ENCODE data around the gene LRRC74A.

DNA sequence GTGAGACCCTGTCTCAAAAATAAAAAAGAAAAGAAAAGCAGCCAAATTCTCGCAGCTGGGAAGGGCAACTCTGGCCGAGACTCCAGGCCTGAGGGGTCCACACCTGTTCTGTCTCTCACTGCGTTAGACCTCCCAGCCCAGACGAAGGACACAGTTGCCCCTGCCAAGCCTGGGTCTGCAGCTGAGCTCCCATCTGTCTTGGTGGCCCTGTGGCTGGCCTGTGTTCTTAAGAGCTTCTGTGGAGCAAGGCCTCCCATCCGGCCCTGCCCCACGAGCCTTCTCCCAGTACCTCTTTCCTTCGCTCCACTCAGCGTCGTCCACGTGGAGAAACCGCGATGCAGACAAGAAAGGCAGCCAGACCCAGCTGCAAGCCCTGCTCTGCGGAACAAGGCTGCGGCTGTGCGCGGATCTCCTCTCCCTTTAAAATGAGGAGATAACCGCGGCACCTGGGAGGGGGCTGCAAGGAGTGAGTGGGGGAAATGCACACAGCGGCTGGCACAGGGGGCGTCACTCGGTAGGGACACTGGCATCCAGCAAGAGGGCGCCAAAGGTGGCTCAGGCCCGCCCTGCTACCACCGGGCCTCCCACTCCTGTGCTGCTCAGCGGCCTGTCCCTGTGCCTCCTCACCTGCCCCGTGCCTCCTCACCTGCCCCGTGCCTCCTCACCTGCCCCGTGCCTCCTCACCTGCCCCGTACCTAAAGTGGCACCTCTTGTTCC is 42.4 kb downstream of the LRRC74A start:
- no peak for TF ChIP-seq POLR2A (IDR thresholded peaks at IDR 0.05)
- TF ChIP-seq, protein P1, sequence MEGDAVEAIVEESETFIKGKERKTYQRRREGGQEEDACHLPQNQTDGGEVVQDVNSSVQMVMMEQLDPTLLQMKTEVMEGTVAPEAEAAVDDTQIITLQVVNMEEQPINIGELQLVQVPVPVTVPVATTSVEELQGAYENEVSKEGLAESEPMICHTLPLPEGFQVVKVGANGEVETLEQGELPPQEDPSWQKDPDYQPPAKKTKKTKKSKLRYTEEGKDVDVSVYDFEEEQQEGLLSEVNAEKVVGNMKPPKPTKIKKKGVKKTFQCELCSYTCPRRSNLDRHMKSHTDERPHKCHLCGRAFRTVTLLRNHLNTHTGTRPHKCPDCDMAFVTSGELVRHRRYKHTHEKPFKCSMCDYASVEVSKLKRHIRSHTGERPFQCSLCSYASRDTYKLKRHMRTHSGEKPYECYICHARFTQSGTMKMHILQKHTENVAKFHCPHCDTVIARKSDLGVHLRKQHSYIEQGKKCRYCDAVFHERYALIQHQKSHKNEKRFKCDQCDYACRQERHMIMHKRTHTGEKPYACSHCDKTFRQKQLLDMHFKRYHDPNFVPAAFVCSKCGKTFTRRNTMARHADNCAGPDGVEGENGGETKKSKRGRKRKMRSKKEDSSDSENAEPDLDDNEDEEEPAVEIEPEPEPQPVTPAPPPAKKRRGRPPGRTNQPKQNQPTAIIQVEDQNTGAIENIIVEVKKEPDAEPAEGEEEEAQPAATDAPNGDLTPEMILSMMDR (IDR thresholded peaks at IDR 0.05) = no peak

All from right lobe of liver (tissue), 4 donors.